Stimulated activated CD8-positive, alpha-beta memory T cell treated with anti-CD3 and anti-CD28 coated beads, Interleukin-4, amount 100 ng/mL, for 1 hour (primary cell): Measurements from ENCODE around the gene SH3RF2.
"Not testable (repeated sequence)": the region's sequence is repeated elsewhere in the genome, so short reads cannot be mapped to it uniquely, and the experiment has no call there.

Source experiments
- DNase-seq, 2 donors: peaks; one replicate each; pipeline ENCODE4 v3.0.0-alpha.2; 2020; ENCODE audit warnings: low read depth in 2 of 2, low spot score in 1 of 2

SH3RF2 gene

GRCh38 chr5:146076028-146076427, 139.7 kb downstream of the SH3RF2 start:
- no peak for DNase-seq

GRCh38 chr5:146076455-146076854, 140.1 kb downstream of the SH3RF2 start:
- DNase-seq: no peak

GRCh38 chr5:146078566-146078965, 142.2 kb downstream of the SH3RF2 start:
- DNase-seq: no peak

- no peak for DNase-seq
Measured at GRCh38 chr5:146079695-146080373, 143.5 kb downstream of the SH3RF2 start.

GRCh38 chr5:146081556-146081955, 145.2 kb downstream of the SH3RF2 start:
- DNase-seq: no peak

- no peak for DNase-seq
Measured at GRCh38 chr5:146082798-146083197, 146.4 kb downstream of the SH3RF2 start.

GRCh38 chr5:146084376-146084775, 148.0 kb downstream of the SH3RF2 start:
- DNase-seq: no peak

GRCh38 chr5:146088098-146088497, 151.7 kb downstream of the SH3RF2 start:
- DNase-seq: no peak

- no peak for DNase-seq
Measured at GRCh38 chr5:146089287-146089686, 152.9 kb downstream of the SH3RF2 start.

GRCh38 chr5:146091881-146092280, 155.5 kb downstream of the SH3RF2 start:
- DNase-seq: no peak

- DNase-seq: no peak
Measured at GRCh38 chr5:146098047-146098446, 161.7 kb downstream of the SH3RF2 start.

GRCh38 chr5:146101646-146102045, 165.3 kb downstream of the SH3RF2 start:
- no peak for DNase-seq

- DNase-seq: no peak
Measured at GRCh38 chr5:146103594-146103993, 167.2 kb downstream of the SH3RF2 start.

- no peak for DNase-seq
Measured at GRCh38 chr5:146105477-146105876, 169.1 kb downstream of the SH3RF2 start, which contains the start of gene PLAC8L1. Gene PLAC8L1 (minus strand): TSS chr5:146105577. CDS start chr5:146104311, 1,266 bp downstream.

GRCh38 chr5:146107901-146108300, 171.5 kb downstream of the SH3RF2 start:
- no peak for DNase-seq

GRCh38 chr5:146108870-146109269, 172.5 kb downstream of the SH3RF2 start:
- DNase-seq: not testable (repeated sequence)

GRCh38 chr5:146109379-146109778, 173.0 kb downstream of the SH3RF2 start:
- DNase-seq: no peak

- no peak for DNase-seq
Measured at GRCh38 chr5:146111409-146111808, 175.0 kb downstream of the SH3RF2 start.

- no peak for DNase-seq
Measured at GRCh38 chr5:146112476-146112875, 176.1 kb downstream of the SH3RF2 start.
